ENCODE data around the gene HCK.

DNA sequence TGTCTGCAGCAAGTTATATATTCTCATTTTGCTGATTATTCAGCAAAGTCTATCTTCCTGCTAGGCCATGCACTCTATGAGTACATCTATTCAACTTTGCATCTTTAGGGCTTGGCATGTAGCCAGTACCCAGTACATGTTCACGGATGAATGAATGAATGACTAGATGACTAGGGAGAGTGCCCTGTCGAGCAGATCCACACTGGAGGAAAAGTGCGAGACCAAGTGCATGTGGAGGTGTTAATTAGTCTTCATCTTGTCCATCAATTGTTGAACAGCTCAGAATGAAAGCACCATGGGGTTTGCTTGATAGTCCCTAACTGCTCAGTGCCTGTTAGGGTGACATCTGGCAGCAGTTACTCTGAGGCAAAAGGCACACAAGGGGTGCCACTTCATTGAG lies 87.9 kb downstream of the HCK start:
- TF ChIP-seq, protein P1, sequence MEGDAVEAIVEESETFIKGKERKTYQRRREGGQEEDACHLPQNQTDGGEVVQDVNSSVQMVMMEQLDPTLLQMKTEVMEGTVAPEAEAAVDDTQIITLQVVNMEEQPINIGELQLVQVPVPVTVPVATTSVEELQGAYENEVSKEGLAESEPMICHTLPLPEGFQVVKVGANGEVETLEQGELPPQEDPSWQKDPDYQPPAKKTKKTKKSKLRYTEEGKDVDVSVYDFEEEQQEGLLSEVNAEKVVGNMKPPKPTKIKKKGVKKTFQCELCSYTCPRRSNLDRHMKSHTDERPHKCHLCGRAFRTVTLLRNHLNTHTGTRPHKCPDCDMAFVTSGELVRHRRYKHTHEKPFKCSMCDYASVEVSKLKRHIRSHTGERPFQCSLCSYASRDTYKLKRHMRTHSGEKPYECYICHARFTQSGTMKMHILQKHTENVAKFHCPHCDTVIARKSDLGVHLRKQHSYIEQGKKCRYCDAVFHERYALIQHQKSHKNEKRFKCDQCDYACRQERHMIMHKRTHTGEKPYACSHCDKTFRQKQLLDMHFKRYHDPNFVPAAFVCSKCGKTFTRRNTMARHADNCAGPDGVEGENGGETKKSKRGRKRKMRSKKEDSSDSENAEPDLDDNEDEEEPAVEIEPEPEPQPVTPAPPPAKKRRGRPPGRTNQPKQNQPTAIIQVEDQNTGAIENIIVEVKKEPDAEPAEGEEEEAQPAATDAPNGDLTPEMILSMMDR (IDR thresholded peaks at IDR 0.05; ENCODE audit: low read length) = no peak
- no peak for TF ChIP-seq EZH2 (optimal IDR thresholded peaks at IDR 0.05; ENCODE audit: low read depth, low read length)
